ENCODE data around the gene MEIOB.

The MEIOB gene

DNA sequence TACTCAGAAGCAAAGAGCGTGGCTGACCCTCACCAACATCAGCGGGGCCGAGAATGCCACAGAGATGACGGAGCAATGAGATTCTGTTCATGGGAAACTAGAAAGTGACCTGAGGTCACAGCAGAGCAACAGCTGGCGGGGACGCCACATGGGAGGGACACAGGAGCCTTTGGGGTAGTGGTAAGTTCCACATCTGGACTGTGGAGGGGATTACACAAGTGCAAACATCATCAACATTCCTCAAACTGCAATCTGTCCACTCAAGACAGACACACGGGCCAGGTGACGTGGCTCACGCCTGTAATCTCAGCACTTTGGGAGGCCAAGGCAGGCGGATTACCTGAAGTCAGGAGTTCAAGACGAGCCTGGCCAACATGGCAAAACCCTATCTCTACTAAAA, 56.5 kb downstream of the MEIOB start:
- CTCF ChIA-PET = interaction anchor here (0.7 kb wide), 1 partner anchor 16 kb away, joined by 3 read pairs; no protein-coding TSS in a partner anchor
- Histone ChIP-seq H3K36me3 (ENCODE audit: control insufficient read depth in 2 of 2, insufficient read depth in 1 of 2, low read length in 2 of 2) (peaks cover 0 to 61% of the 10 kb centered on the region in 2 experiments; a peak in 2 of 3 replicates), H3K9me3 (ENCODE audit: control insufficient read depth, insufficient read depth, low read depth, low read length) (no peaks in the 10 kb centered on the region), H3K27ac (ENCODE audit: extremely low read depth, low read depth, low read length) (no peak overlapping the region), H3K4me1 (ENCODE audit: control insufficient read depth, insufficient read depth, low read length) (no peaks in the 10 kb centered on the region), H3K4me3 (ENCODE audit: low read depth, low read length) (no peak overlapping the region)
- no peak for TF ChIP-seq ZIC2 (tag by site-specific recombination; IDR thresholded peaks at IDR 0.05)
- TF ChIP-seq, protein P1, sequence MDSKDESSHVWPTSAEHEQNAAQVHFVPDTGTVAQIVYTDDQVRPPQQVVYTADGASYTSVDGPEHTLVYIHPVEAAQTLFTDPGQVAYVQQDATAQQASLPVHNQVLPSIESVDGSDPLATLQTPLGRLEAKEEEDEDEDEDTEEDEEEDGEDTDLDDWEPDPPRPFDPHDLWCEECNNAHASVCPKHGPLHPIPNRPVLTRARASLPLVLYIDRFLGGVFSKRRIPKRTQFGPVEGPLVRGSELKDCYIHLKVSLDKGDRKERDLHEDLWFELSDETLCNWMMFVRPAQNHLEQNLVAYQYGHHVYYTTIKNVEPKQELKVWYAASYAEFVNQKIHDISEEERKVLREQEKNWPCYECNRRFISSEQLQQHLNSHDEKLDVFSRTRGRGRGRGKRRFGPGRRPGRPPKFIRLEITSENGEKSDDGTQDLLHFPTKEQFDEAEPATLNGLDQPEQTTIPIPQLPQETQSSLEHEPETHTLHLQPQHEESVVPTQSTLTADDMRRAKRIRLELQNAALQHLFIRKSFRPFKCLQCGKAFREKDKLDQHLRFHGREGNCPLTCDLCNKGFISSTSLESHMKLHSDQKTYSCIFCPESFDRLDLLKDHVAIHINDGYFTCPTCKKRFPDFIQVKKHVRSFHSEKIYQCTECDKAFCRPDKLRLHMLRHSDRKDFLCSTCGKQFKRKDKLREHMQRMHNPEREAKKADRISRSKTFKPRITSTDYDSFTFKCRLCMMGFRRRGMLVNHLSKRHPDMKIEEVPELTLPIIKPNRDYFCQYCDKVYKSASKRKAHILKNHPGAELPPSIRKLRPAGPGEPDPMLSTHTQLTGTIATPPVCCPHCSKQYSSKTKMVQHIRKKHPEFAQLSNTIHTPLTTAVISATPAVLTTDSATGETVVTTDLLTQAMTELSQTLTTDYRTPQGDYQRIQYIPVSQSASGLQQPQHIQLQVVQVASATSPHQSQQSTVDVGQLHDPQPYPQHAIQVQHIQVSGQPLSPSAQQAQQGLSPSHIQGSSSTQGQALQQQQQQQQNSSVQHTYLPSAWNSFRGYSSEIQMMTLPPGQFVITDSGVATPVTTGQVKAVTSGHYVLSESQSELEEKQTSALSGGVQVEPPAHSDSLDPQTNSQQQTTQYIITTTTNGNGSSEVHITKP (tag by site-specific recombination; IDR thresholded peaks at IDR 0.05) = peak; percentile 52
- TF ChIP-seq ZFP69B (tag by site-specific recombination; IDR thresholded peaks at IDR 0.05) = no peak
- no peak for TF ChIP-seq KLF7 (tag by site-specific recombination; IDR thresholded peaks at IDR 0.05; ENCODE audit: borderline replicate concordance)
- no peak for TF ChIP-seq SP2 (tag by site-specific recombination; IDR thresholded peaks at IDR 0.05)
- no peak for TF ChIP-seq ZNF211 (tag by site-specific recombination; IDR thresholded peaks at IDR 0.05; ENCODE audit: low read depth)
- TF ChIP-seq ZNF529 (tag by site-specific recombination; IDR thresholded peaks at IDR 0.05; ENCODE audit: insufficient replicate concordance) = no peak
- TF ChIP-seq ZNF202 (tag by site-specific recombination; IDR thresholded peaks at IDR 0.05; ENCODE audit: borderline replicate concordance) = no peak
- POLR2A ChIA-PET = no interaction called here

DNA sequence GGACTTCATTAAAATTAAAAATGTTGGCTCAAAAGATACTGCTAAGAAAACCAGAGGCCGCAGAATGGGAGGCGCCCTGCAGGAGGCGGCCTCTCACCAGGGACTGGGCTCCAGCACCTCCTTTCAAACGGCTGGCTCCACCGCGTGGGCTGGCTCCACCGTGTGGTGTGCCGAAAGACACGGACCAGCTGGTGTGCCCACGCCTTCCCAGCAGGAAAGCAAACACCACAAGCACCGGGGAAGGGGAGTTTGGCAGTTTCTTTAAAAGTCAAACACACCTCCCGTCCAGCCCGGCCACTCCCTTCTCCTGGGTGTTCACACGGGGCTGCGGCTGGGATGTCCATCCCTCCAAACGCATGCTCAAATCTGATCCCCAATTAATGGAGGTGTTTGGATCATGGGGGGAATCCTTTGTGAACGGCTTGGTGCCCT, 59.2 kb downstream of the MEIOB start:
- POLR2A ChIA-PET = no interaction called here
- Histone ChIP-seq H3K27ac (ENCODE audit: extremely low read depth, low read depth, low read length) (no peak overlapping the region), H3K4me3 (ENCODE audit: low read depth, low read length) (no peak overlapping the region), H3K36me3 (ENCODE audit: control insufficient read depth in 2 of 2, insufficient read depth in 1 of 2, low read length in 2 of 2) (peaks cover 3 to 60% of the 10 kb centered on the region in 2 experiments; a peak in 2 of 3 replicates), H3K9me3 (ENCODE audit: control insufficient read depth, insufficient read depth, low read depth, low read length) (no peaks in the 10 kb centered on the region), H3K4me1 (ENCODE audit: control insufficient read depth, insufficient read depth, low read length) (no peaks in the 10 kb centered on the region)
- CTCF ChIA-PET = interaction anchor here (0.7 to 1.0 kb wide), 3 partner anchors 11 to 115 kb away, joined by 3 to 4 read pairs (median 3); no protein-coding TSS in a partner anchor
- TF ChIP-seq ZNF239 (tag by site-specific recombination; IDR thresholded peaks at IDR 0.05) = no peak
- TF ChIP-seq, protein P2, sequence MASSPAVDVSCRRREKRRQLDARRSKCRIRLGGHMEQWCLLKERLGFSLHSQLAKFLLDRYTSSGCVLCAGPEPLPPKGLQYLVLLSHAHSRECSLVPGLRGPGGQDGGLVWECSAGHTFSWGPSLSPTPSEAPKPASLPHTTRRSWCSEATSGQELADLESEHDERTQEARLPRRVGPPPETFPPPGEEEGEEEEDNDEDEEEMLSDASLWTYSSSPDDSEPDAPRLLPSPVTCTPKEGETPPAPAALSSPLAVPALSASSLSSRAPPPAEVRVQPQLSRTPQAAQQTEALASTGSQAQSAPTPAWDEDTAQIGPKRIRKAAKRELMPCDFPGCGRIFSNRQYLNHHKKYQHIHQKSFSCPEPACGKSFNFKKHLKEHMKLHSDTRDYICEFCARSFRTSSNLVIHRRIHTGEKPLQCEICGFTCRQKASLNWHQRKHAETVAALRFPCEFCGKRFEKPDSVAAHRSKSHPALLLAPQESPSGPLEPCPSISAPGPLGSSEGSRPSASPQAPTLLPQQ (tag by site-specific recombination; IDR thresholded peaks at IDR 0.05) = peak; percentile 34; the same call in 1 of the 2 replicates
- peak; percentile 89 for TF ChIP-seq WT1 (tag by site-specific recombination; IDR thresholded peaks at IDR 0.05)
- peak; percentile 31; the same call in 1 of the 2 replicates for TF ChIP-seq KLF10 (tag by site-specific recombination; IDR thresholded peaks at IDR 0.05)
- no peak for TF ChIP-seq ZNF549 (tag by site-specific recombination; IDR thresholded peaks at IDR 0.05)
- TF ChIP-seq ZNF660 (tag by site-specific recombination; IDR thresholded peaks at IDR 0.05) = no peak
- TF ChIP-seq, protein P3, sequence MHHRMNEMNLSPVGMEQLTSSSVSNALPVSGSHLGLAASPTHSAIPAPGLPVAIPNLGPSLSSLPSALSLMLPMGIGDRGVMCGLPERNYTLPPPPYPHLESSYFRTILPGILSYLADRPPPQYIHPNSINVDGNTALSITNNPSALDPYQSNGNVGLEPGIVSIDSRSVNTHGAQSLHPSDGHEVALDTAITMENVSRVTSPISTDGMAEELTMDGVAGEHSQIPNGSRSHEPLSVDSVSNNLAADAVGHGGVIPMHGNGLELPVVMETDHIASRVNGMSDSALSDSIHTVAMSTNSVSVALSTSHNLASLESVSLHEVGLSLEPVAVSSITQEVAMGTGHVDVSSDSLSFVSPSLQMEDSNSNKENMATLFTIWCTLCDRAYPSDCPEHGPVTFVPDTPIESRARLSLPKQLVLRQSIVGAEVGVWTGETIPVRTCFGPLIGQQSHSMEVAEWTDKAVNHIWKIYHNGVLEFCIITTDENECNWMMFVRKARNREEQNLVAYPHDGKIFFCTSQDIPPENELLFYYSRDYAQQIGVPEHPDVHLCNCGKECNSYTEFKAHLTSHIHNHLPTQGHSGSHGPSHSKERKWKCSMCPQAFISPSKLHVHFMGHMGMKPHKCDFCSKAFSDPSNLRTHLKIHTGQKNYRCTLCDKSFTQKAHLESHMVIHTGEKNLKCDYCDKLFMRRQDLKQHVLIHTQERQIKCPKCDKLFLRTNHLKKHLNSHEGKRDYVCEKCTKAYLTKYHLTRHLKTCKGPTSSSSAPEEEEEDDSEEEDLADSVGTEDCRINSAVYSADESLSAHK (tag by site-specific recombination; IDR thresholded peaks at IDR 0.05) = peak; percentile 72
- no peak for TF ChIP-seq TCF7L2 (IDR thresholded peaks at IDR 0.05; ENCODE audit: borderline replicate concordance, low read depth, low read length)
- TF ChIP-seq, protein P4, sequence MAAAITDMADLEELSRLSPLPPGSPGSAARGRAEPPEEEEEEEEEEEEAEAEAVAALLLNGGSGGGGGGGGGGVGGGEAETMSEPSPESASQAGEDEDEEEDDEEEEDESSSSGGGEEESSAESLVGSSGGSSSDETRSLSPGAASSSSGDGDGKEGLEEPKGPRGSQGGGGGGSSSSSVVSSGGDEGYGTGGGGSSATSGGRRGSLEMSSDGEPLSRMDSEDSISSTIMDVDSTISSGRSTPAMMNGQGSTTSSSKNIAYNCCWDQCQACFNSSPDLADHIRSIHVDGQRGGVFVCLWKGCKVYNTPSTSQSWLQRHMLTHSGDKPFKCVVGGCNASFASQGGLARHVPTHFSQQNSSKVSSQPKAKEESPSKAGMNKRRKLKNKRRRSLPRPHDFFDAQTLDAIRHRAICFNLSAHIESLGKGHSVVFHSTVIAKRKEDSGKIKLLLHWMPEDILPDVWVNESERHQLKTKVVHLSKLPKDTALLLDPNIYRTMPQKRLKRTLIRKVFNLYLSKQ (tag by site-specific recombination; IDR thresholded peaks at IDR 0.05; ENCODE audit: borderline replicate concordance) = no peak
- peak; percentile 38; the same call in 1 of the 2 replicates for TF ChIP-seq SP2 (tag by site-specific recombination; IDR thresholded peaks at IDR 0.05)
- TF ChIP-seq, protein P5, sequence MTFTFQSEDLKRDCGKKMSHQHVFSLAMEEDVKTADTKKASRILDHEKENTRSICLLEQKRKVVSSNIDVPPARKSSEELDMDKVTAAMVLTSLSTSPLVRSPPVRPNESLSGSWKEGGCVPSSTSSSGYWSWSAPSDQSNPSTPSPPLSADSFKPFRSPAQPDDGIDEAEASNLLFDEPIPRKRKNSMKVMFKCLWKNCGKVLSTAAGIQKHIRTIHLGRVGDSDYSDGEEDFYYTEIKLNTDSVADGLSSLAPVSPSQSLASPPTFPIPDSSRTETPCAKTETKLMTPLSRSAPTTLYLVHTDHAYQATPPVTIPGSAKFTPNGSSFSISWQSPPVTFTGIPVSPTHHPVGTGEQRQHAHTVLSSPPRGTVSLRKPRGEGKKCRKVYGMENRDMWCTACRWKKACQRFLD (tag by site-specific recombination; IDR thresholded peaks at IDR 0.05) = no peak
- no peak for TF ChIP-seq ZNF830 (tag by site-specific recombination; IDR thresholded peaks at IDR 0.05; ENCODE audit: low read depth)
- TF ChIP-seq SCRT1 (tag by site-specific recombination; IDR thresholded peaks at IDR 0.05; ENCODE audit: borderline replicate concordance) = no peak
- no peak for TF ChIP-seq FEZF1 (tag by site-specific recombination; IDR thresholded peaks at IDR 0.05)
- TF ChIP-seq OSR2 (tag by site-specific recombination; IDR thresholded peaks at IDR 0.05) = no peak
- 0 out of 2 replicates have a peak, but pooled peaks have one; percentile 33 for TF ChIP-seq KLF9 (tag by site-specific recombination; IDR thresholded peaks at IDR 0.05; ENCODE audit: low read depth)
- no peak for TF ChIP-seq ZNF548 (tag by site-specific recombination; IDR thresholded peaks at IDR 0.05)
- no peak for TF ChIP-seq ZNF354C (tag by site-specific recombination; IDR thresholded peaks at IDR 0.05; ENCODE audit: borderline replicate concordance, low read depth)
